GM18870 (cell line): ENCODE measurements around the gene MYG1.
A peak's percentile ranks its signal among the peaks of the same experiment; 100 is the strongest.
"Not testable (repeated sequence)": the region's sequence is repeated elsewhere in the genome, so short reads cannot be mapped to it uniquely, and the experiment has no call there.

Experiments
- ATAC-seq: cut with Tn5 transposase; IDR thresholded peaks from one replicate; pipeline ENCODE4 v1.9.1; 2021; ENCODE audit warnings: moderate library complexity; ENCODE audit not compliant: unreplicated experiment

Gene MYG1

DNA sequence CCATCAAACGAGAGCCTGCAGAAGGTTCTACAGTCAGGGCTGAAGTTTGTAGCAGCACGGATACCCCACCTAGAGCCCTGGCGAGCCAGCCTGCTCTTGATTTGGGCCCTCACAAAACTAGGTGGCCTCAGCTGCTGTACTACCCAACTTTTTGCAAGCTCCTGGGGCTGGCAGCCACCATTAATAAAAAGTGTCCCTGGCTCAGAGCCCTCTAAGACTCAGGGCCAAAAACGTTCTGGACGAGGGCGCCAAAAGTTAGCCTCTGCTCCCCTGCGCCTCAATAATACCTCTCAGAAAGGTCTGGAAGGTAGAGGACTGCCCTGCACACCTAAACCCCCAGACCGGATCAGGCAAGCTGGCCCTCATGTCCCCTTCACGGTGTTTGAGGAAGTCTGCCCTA lies 13.0 kb upstream of the MYG1 start:
- ATAC-seq = no peak

DNA sequence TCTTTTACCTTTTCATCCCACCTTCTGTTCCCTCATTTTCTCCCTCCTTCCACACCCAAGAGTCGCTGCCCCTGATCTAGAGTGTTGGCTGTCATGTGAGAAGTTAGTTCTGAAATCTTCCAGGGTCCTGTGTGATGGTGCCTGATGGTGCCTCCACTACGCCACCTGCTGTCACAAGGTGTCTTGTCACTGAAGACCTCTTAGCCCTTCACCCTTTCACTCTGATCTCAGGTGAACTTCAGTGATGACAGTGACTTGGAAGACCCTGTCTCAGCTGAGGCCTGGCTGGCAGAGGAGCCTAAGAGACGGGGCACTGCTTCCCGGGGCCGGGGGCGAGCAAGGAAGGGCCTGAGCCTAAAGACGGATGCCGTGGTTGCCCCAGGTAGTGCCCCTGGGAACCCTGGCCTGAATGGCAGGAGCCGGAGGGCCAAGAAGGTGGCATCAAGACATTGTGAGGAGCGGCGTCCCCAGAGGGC lies 11.7 kb upstream of the MYG1 start:
- no peak for ATAC-seq

DNA sequence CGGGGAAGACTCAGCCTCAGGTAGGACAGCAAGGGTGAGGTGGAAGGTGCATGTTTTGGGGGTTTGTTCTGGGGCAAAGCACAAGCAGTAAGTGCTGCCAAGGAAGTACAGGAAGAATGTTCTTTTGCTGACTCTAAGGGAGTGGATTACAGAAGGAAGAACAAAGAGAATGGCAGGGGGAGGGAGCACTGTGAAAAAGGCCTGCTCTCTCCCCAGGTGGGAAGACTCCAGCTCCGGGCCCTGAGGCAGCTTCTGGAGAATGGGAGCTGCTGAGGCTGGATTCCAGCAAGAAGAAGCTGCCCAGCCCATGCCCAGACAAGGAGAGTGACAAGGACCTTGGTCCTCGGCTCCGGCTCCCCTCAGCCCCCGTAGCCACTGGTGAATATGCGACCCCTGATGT lies 11.2 kb upstream of the MYG1 start:
- no peak for ATAC-seq

DNA sequence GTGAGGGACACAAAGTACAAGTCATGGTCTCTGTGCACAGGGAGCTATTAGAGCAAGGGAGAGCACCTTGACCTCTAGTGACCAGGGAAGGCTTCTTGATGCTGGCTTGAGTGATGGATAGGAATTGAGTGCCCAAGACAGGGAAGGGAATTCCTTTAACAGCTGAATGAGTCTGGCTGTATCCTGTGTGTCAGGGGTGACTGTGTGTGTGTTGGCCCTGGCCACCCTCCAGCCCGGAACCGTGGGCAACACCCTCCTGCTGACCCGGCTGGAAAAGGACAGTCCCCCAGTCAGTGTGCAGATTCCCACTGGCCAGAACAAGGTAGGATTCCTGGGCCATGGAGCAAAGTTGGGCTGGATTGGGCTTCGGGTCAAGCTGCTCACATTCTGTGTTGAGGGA lies 9.6 kb upstream of the MYG1 start:
- ATAC-seq = no peak

DNA sequence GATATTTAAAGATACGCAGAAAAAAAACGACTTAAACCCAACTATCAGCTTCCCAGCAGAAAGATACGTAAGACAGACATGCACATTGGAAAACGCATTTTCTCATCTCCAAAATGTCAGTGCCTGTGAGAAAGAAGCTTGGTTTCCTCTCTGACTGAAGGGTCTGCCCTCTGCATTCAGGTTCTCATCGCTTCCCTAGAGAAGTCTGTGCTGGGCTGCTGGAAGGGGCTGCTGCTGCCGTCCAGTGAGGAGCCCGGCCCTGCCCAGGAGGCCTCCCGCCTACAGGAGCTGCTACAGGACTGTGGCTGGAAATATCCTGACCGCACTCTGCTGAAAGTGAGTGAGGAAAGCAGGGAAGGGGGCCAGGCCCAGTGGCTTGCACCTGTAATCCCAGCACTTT lies 8.8 kb upstream of the MYG1 start:
- ATAC-seq = no peak

DNA sequence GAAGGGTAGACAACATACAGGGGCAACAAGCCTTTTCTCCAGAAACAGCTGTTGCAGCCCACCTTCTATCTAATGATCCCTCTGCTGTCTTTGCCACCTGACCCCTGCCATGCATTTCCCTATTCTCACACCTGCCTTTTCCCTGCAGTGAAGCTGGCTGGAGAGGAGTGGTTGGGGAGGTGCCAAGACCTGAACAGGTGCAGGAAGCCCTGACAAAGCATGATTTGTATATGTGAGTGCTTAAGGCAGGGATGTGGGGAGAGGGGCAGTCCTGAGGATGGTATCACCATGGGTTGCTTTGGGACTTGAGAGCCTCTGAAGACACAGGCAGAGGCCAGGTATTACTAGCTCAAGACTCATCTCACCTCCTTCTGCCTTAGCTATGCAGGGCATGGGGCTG lies 7.1 kb upstream of the MYG1 start:
- no peak for ATAC-seq

DNA sequence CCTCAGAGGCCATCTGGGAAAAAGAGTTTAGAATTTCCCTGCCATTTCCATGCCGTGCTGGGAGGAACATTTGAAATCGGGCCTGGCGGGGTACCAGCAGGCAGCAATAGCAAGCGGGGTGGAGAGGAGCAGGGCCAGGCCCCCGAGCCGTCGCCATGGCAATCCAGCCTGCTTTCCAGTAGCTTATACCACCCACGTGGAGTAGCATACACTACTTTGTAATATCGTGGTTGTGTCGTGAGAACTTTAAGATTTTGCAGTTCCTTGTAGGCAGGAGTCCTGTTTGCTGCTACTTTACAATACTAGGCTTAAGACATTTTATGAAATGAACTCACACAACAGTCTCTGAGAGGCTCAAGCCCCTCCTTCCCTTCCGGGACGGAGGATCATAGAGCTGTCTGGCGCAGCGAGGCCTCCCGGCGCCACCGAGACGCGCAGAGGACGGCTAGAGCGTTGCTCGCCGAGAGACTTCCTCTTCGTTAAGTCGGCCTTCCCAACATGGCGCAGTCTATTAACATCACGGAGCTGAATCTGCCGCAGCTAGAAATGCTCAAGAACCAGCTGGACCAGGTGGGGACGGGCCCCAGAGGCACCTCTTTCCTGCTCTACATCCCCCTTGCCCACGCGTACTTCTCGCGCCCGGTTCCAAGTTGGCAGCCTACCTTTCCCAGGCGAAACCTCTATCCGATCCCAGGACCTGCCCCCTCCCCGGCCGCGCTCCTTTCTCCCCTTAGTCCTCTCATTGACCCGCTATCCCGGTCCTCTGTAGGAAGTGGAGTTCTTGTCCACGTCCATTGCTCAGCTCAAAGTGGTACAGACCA lies 4.2 kb upstream of the MYG1 start, which contains the start of gene PFDN5:
Gene PFDN5 (plus strand): TSS at position 473 of the 821 bp plus-strand sequence. CDS start 26 bp downstream, at position 499.
- peak; percentile 64 for ATAC-seq

DNA sequence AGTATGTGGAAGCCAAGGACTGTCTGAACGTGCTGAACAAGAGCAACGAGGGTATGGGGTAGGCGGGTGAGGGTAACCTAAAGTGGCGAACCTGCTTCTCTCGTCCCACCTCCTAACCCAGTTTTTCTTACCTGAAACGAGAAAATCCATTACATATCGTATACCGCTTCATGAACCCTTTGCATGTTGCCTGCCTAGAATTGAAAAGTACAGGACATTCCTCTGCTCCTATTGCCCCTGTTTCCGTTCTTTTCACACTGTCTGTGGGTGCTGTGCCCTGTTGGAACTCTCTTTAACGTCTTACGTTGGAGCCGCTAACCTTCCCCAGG lies 3.6 kb upstream of the MYG1 start:
- ATAC-seq = no peak

DNA sequence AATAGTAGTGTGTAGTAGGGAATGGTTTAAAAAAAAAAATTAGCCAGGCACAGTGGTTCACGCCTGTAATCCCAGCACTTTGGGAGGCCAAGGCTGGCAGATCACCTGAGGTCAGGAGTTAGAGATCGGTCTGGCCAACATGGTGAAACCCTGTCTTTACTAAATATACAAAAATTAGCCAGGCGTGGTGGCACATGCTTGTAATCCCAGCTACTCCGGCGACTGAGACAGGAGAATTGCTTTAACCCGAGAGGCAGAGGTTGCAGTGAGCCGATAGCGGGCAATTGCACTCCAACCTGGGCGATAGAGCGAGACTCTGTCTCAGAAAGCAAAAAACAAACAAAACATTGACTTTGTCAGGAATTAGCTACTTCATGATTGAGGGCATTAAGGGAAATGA lies 2.4 kb upstream of the MYG1 start:
- not testable (repeated sequence) for ATAC-seq

DNA sequence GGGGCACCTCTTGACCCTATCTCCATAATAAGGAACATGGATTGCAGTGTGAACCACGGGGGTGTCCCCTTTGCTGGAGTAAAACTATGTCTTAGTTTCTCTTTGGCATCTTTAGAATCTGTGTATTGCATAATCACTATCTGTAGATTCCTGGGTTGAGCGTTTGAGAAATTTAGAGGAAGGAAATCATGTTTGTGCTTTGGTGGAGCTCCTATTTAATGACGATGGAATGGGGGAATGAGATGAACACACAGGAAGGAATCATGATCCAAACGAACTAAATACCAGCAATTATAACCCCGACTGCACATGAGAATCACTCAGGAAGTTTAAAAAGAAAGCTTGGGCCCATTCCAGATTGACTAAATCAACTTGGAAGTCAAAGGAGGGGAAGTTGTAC lies 1.3 kb upstream of the MYG1 start:
- no peak for ATAC-seq

DNA sequence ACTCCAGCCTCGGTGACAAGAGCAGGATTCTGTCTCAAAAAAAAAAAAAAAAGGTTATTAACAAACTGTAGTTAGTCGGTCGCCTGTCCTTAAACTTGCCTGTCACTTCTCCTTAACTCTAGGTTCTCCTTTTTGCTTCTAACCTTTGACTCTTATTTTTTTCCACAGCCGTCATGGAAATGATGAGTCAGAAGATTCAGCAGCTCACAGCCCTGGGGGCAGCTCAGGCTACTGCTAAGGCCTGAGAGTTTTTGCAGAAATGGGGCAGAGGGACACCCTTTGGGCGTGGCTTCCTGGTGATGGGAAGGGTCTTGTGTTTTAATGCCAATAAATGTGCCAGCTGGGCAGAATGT lies 418 bp upstream of the MYG1 start:
- no peak for ATAC-seq

DNA sequence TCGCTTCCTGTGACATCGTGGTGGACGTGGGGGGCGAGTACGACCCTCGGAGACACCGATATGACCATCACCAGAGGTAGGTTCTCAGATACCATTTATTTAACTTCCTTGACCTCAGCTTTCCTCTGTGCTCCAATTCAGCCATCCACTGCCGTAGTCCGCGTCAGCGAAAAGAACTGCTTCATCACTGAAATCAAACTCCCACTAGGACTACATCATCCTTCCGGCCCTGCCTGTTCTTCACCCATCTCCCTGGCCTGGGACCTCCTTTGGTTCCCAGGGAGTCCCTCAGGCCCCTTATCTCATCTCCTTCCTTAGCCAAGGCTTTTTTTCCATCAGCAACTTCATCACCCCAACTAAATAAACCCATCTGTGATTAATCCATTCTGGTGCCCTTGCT lies 692 bp downstream of the MYG1 start:
- no peak for ATAC-seq

DNA sequence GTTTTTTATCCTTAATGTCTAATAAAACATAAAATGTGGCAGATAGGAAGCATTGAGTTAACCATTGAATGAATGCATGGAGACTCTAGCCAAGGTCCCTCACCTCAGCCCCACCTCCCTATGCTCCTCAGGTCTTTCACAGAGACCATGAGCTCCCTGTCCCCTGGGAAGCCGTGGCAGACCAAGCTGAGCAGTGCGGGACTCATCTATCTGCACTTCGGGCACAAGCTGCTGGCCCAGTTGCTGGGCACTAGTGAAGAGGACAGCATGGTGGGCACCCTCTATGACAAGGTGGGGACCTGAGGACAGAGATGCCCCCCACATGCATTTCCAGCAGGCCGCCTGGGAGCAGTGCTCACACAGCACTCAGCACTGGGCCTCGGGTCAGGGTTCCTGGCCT lies 3.4 kb downstream of the MYG1 start:
- ATAC-seq = no peak

DNA sequence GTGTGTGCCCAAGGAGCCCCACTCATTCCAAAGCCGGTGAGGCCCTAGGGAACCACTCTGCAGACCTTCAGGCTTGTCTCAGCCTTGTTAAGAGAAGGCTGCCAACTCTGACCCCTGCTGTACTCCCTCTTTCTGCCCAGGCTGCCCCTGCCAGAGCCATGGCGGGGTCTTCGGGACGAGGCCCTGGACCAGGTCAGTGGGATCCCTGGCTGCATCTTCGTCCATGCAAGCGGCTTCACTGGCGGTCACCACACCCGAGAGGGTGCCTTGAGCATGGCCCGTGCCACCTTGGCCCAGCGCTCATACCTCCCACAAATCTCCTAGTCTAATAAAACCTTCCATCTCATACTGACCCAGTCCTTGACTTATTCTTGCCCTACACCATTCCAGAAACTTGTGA lies 7.3 kb downstream of the MYG1 start:
- no peak for ATAC-seq

DNA sequence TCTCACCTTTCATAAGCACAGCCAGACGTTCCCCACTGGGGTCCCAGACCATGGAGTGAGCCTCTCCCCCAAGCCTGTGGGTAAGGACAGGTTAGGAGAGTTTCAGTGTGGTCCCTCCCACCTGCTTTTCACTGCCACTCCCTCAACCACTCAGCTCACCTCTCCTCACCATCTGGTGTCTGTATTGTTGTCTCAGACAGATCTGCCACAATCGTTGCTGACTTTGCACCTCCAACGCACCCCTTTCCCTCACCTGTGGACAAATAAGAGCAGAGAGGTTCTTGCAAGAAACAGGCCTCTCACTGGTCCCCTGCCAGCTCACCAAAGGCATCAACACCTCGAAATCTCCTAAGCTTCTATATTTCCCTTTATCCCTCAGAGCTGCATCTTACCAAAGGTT lies 8.8 kb downstream of the MYG1 start:
- ATAC-seq = no peak

DNA sequence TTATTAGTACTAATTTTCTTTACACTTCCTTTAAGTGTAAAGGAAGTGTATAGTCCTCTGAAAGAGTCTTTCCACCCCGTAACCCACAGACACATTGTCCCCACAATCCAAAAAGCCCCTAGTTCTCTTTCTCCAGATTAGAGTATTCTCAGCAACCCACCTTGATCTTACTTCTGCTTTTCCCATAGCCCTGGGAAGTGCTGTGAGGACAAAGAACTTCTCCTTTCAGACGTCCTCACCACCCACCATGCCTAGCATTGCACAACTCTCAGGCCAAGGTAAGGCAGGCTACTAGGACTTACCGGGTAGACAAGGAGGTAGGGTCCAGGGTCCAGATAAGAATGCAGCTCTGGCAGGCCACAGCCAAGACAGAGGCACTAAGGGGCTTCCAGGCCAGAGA lies 14.5 kb downstream of the MYG1 start:
- no peak for ATAC-seq

DNA sequence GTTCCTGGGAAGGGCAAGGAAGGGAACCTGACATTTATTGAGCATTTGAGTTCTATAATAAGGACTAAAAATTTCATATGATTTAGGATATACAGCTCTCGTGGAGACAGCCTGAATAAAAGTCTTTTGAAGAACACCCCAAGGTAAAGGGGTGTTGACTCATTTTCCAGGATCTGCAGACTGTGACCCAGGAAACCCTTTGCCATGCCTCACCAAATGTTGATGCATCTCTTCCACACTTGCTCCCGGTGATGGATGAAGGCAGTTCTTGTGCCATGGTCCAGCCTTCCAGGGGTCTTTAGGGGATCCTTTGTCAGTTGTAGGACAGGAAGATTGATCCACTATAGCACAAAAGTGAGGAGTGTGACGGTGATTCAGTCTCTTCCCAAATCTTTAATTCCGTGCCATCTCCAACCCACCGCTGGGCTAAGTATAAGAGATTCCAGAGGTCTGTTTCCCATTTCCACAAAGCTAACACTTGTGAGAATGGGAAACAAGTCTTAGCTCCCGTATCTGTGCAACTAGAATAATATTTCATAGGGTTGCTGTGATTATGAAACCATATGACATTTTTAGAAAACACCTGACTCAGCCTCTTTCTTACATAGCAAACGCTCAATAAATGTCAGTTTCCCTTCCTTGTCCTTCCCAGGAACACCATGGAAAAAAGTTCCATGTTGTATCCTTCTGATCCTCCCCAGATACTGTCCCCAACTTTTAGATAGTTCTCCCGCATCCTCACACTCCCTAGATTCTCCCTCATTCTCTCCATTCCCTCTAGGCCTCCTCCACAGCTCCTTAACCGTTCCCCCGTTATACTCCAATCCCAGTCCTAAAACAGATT lies 21.1 kb downstream of the MYG1 start:
- no peak for ATAC-seq

DNA sequence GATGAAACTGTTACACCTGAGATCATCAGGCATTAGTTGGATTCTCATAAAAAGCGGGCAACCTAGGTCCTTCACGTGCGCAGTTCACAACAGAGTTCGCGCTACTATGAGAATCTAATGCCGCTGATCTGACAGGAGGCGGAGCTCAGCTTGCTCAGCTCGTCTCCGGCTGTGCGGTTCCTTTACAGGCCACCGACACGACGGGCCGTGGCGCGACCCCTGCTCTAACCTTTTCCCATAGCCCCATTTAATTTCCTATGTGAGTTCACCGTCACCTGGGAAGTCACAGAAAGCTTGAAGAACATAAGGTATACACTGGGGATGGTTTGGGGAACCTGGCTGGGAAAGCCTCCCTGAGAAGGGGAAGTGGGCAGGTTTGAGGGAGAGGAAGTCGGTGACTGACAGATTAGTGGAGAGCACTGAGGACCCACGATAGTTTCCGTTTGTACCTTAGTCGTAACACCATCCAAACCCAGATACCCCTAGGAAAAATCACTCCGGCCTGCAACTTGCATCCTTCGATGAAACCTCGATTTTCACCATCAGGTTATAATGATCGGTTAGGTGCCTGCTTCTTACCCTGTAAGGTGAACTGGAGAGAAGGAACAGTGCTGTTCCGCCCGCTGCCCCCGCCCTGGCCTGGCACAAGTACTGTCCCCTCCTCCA lies 24.8 kb downstream of the MYG1 start:
- ATAC-seq = peak; percentile 30

DNA sequence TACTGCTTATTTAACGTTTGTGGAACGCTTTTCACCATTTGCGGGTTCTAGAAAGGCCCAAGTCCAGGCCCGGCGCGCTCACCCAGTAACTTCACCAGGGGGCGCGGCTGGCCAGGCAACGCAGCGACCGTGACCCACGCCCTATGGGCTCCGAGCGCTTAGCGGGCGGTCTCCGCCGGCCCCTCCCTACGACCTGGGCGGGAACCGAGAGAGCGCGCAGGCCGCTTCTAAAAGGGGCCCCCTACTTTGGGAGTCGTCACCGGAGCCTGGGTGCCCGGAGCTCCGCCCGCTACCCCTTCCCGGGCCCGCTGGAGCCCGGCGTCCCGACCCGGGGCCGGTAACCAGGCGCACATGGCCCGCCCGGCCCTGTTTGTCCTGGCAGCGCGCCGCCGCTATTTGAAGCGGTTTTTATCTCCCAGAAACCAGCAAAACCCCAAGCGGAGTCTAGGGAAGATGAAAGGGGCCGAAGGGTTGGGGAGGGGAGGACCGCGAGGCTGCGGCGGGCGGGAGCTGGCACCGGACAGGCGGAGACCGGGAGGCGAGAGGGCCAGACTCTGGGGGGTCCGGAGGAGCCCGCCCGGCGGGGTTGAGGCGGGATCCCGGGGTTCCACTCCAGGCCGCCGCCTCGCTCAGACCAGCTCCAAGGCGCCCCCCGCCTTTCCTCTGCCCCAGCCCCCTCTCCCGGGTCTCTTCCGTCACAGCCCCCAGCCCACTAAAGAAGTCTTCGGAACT lies 25.4 kb downstream of the MYG1 start:
- ATAC-seq = peak; percentile 33

DNA sequence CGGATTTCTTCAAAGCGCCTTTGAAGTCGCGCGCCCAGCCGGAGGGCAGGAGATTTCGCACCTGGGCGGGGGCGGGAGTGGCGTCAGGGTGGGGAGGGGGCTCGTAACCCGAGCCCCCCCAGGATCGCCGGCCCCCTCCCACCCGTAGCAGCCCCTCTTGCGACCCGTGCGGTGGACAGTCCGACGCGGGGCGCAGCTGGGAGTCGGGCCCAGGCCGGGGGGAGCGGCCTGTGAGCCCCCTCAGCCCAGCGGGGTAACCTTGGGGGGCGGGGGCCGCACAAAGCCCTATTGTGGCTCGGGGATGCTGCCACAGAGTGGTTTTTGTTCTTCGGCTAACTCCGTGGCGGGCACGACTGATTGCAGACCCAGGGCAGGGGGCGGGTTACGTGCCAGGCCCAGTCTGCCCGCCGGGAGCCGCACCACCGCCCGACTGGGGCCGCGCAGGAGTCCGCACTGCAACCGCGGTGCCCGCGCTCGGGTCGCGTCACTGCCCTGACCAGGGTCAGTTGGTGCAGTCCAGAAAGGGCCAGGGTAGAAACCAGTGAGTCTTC lies 26.1 kb downstream of the MYG1 start:
- no peak for ATAC-seq
